Colonic mucosa (tissue), 4 donors: ENCODE data around the gene C1QC. TPM values are rescaled to one million over a fixed set of nuclear protein-coding genes. Genes with fewer than 3 reads are reported as not detected.

ENCODE experiments used
- DNase-seq: peaks from one replicate; pipeline ENCODE4 v3.0.0-alpha.2; 2020
- H3K27ac ChIP-seq: fragments of 200-600 bp; one replicate; pipeline ENCODE4 v1.8.0; 2021
- H3K27me3 ChIP-seq: fragments of 200-600 bp; one replicate; pipeline ENCODE4 v1.8.0; 2021
- H3K36me3 ChIP-seq: fragments of 200-600 bp; one replicate; pipeline ENCODE4 v1.8.0; 2021
- H3K4me1 ChIP-seq: fragments of 200-600 bp; one replicate; pipeline ENCODE4 v1.8.0; 2021; ENCODE audit warnings: mild to moderate bottlenecking
- H3K4me3 ChIP-seq: fragments of 200-600 bp; one replicate; pipeline ENCODE4 v1.8.0; 2021
- H3K9ac ChIP-seq, 2 donors: one replicate each; pipeline ENCODE4 v1.7.0; 2013; ENCODE audit warnings: control low read depth in 2 of 2, low read depth in 2 of 2, low read length in 2 of 2
- H3K9me3 ChIP-seq: fragments of 200-600 bp; one replicate; pipeline ENCODE4 v1.8.0; 2021
- CTCF ChIP-seq: fragments of 200-600 bp; IDR thresholded peaks from one replicate; pipeline ENCODE4 v1.8.0; 2022; ENCODE audit warnings: antibody characterized with exemption, mild to moderate bottlenecking
- intact Hi-C: fragments of 100-400 bp; cut with DNase I; formaldehyde crosslinking; loops from one replicate; pipeline ENCODE4 v1.14.1; 2022
- total RNA-seq, 2 donors: library from RNA; stranded (reverse); fragmentation: NEBNext Ultra II Directional in 1 of 2; extraction: Animal tissue kit (Norgen Biotek cat#: 25700) in 1 of 2; gene quantifications; one replicate each; pipeline ENCODE4 v1.2.1, GENCODE V29; 2021
- donor health status: healthy.
- donor health status: DM: no; HTN: no; CAD: no.
- donor health status: DM: no; HTN: no; CAD: no.

C1QC gene
- total RNA-seq, 2 donors from 2014 or later, result 45.4 to 80.9 TPM

- H3K36me3 ChIP-seq, result no peaks in the 10 kb centered on the region
- TF ChIP-seq CTCF, result no peak
- no peaks in the 10 kb centered on the region for H3K4me1 ChIP-seq
- DNase-seq, result no peak
- intact Hi-C loops, result no loop called here
- H3K27ac ChIP-seq, result no peak overlapping the region
- H3K4me3 ChIP-seq, result no peak overlapping the region
- no peak overlapping the region for H3K9ac ChIP-seq
- H3K27me3 ChIP-seq, result no peaks in the 10 kb centered on the region
- H3K9me3 ChIP-seq, result no peaks in the 10 kb centered on the region
These were observed 15.1 kb downstream of the C1QC start for GRCh38 chr1:22658385-22659163.

GRCh38 chr1:22660716-22661241, 17.3 kb downstream of the C1QC start:
- no peak for DNase-seq
- Histone ChIP-seq H3K27me3 (no peaks in the 10 kb centered on the region), H3K36me3 (no peaks in the 10 kb centered on the region), H3K4me3 (no peak overlapping the region), H3K9me3 (no peaks in the 10 kb centered on the region), H3K27ac (no peak overlapping the region), H3K9ac (no peak overlapping the region), H3K4me1 (no peaks in the 10 kb centered on the region)
- intact Hi-C loops, result loop anchor here (10.0 kb wide), 1 partner anchor 304 kb away; no protein-coding TSS in a partner anchor
- TF ChIP-seq CTCF, result no peak

- intact Hi-C loops, result loop anchor here (10.0 kb wide), 1 partner anchor 303 kb away; no protein-coding TSS in a partner anchor
- no peaks in the 10 kb centered on the region for H3K4me1 ChIP-seq
- no peak for TF ChIP-seq CTCF
- no peak overlapping the region for H3K9ac ChIP-seq
- DNase-seq, result no peak
- H3K9me3 ChIP-seq, result no peaks in the 10 kb centered on the region
- H3K36me3 ChIP-seq, result no peaks in the 10 kb centered on the region
- H3K4me3 ChIP-seq, result no peak overlapping the region
- H3K27me3 ChIP-seq, result no peaks in the 10 kb centered on the region
- no peak overlapping the region for H3K27ac ChIP-seq
These were observed 18.4 kb downstream of the C1QC start for GRCh38 chr1:22661880-22662279.

GRCh38 chr1:22662318-22662717, 18.9 kb downstream of the C1QC start:
- no peak for DNase-seq
- H3K27me3 ChIP-seq, result no peaks in the 10 kb centered on the region
- H3K27ac ChIP-seq, result no peak overlapping the region
- intact Hi-C loops, result loop anchor here (10.0 kb wide), 1 partner anchor 302 kb away; no protein-coding TSS in a partner anchor
- no peaks in the 10 kb centered on the region for H3K9me3 ChIP-seq
- H3K4me1 ChIP-seq, result no peaks in the 10 kb centered on the region
- no peak overlapping the region for H3K4me3 ChIP-seq
- no peak for TF ChIP-seq CTCF
- no peak overlapping the region for H3K9ac ChIP-seq
- no peaks in the 10 kb centered on the region for H3K36me3 ChIP-seq

- no peaks in the 10 kb centered on the region for H3K36me3 ChIP-seq
- intact Hi-C loops, result loop anchor here (10.0 kb wide), 1 partner anchor 302 kb away; no protein-coding TSS in a partner anchor
- no peak overlapping the region for H3K4me3 ChIP-seq
- H3K27ac ChIP-seq, result no peak overlapping the region
- H3K27me3 ChIP-seq, result no peaks in the 10 kb centered on the region
- DNase-seq, result no peak
- TF ChIP-seq CTCF, result no peak
- H3K4me1 ChIP-seq, result no peaks in the 10 kb centered on the region
- no peaks in the 10 kb centered on the region for H3K9me3 ChIP-seq
- no peak overlapping the region for H3K9ac ChIP-seq
These were observed 19.6 kb downstream of the C1QC start for GRCh38 chr1:22662986-22663408.
